Mesenchymal stem cell (in vitro differentiated cells and primary cell): ENCODE results near the gene KRT13.
"Not testable (repeated sequence)": the region's sequence is repeated elsewhere in the genome, so short reads cannot be mapped to it uniquely, and the experiment has no call there.

Experiments
- DNase-seq: peaks from one replicate; pipeline ENCODE4 v3.0.0-alpha.2; 2013
- H2AFZ ChIP-seq: one replicate; pipeline ENCODE4 v1.6.1; 2013; ENCODE audit warnings: low read depth, mild to moderate bottlenecking, control low read depth, inconsistent platforms, low read length, moderate library complexity
- H2AK5ac ChIP-seq: 2 replicates; pipeline ENCODE4 v1.6.1; 2013; ENCODE audit warnings: low read length, moderate library complexity, mild to moderate bottlenecking, inconsistent platforms; ENCODE audit not compliant: severe bottlenecking
- H2BK120ac ChIP-seq: one replicate; pipeline ENCODE4 v1.6.1; 2013; ENCODE audit warnings: low read depth, mild to moderate bottlenecking, inconsistent platforms, low read length, moderate library complexity
- H2BK12ac ChIP-seq, 2 experiments: one replicate each; pipeline ENCODE4 v1.6.1; 2013; ENCODE audit warnings: inconsistent platforms in 2 of 2, low read length in 2 of 2, mild to moderate bottlenecking in 2 of 2, moderate library complexity in 2 of 2, control low read depth in 1 of 2
- H2BK15ac ChIP-seq: one replicate; pipeline ENCODE4 v1.6.1; 2013; ENCODE audit warnings: mild to moderate bottlenecking, low read depth, inconsistent platforms; ENCODE audit not compliant: poor library complexity, severe bottlenecking
- H2BK5ac ChIP-seq: 2 replicates; pipeline ENCODE4 v1.6.1; 2013; ENCODE audit warnings: low read depth, mild to moderate bottlenecking, low read length, control low read depth, inconsistent platforms; ENCODE audit not compliant: poor library complexity, severe bottlenecking
- H3K14ac ChIP-seq, 2 experiments: one replicate each; pipeline ENCODE4 v1.6.1; 2013; ENCODE audit warnings: inconsistent platforms in 2 of 2, low read length in 2 of 2, control low read depth in 1 of 2, mild to moderate bottlenecking in 1 of 2, moderate library complexity in 1 of 2
- H3K18ac ChIP-seq, 2 experiments: one replicate each; pipeline ENCODE4 v1.6.1; 2013; ENCODE audit warnings: inconsistent platforms in 2 of 2, low read length in 2 of 2, control low read depth in 1 of 2, low read depth in 1 of 2, mild to moderate bottlenecking in 1 of 2
- H3K23ac ChIP-seq, 2 experiments: one replicate each; pipeline ENCODE4 v1.6.1; 2013; ENCODE audit warnings: inconsistent platforms in 2 of 2, low read length in 2 of 2, mild to moderate bottlenecking in 2 of 2, moderate library complexity in 2 of 2, control low read depth in 1 of 2
- H3K27ac ChIP-seq: 2 replicates; pipeline ENCODE4 v1.5.1; 2013; ENCODE audit warnings: mild to moderate bottlenecking, moderate library complexity, low read length, control low read depth, inconsistent platforms; ENCODE audit not compliant: poor library complexity, severe bottlenecking
- H3K27me3 ChIP-seq, 2 experiments: 2 replicates each; pipeline versions ENCODE4 v1.6.1 to v1.7.0; 2013; ENCODE audit warnings: low read length in 2 of 2, mild to moderate bottlenecking in 2 of 2, moderate library complexity in 2 of 2, control low read depth in 1 of 2, inconsistent platforms in 1 of 2; ENCODE audit not compliant: control insufficient read depth in 1 of 2, insufficient read depth in 1 of 2
- H3K36me3 ChIP-seq, 2 experiments: 2 replicates each; pipeline versions ENCODE4 v1.6.1 to v1.7.0; 2013; ENCODE audit warnings: low read length in 2 of 2, control low read depth in 1 of 2, inconsistent platforms in 1 of 2, low read depth in 1 of 2, mild to moderate bottlenecking in 1 of 2; ENCODE audit not compliant: insufficient read depth in 2 of 2, control insufficient read depth in 1 of 2
- H3K4ac ChIP-seq, 2 experiments: one replicate each; pipeline ENCODE4 v1.6.1; 2013; ENCODE audit warnings: inconsistent platforms in 2 of 2, low read length in 2 of 2, mild to moderate bottlenecking in 2 of 2, moderate library complexity in 2 of 2, control low read depth in 1 of 2, low read depth in 1 of 2
- H3K4me1 ChIP-seq: 2 replicates; pipeline ENCODE4 v1.6.1; 2013; ENCODE audit warnings: low read depth, low read length, control low read depth; ENCODE audit not compliant: control insufficient read depth, insufficient read depth
- H3K4me2 ChIP-seq: 2 replicates; pipeline ENCODE4 v1.6.1; 2013; ENCODE audit warnings: low read length, mild to moderate bottlenecking, inconsistent platforms; ENCODE audit not compliant: poor library complexity, severe bottlenecking
- H3K4me3 ChIP-seq, 2 experiments: 2 replicates each; pipeline versions ENCODE4 v1.5.1 to v1.7.0; 2013; ENCODE audit warnings: low read length in 2 of 2, mild to moderate bottlenecking in 2 of 2, control low read depth in 1 of 2, low read depth in 1 of 2; ENCODE audit not compliant: insufficient read depth in 1 of 2
- H3K79me1 ChIP-seq: replicated peaks from 2 replicates; pipeline ENCODE4 v1.6.1; 2013; ENCODE audit warnings: mild to moderate bottlenecking, control low read depth, low read length, inconsistent platforms; ENCODE audit not compliant: poor library complexity, severe bottlenecking
- H3K9ac ChIP-seq: 2 replicates; pipeline ENCODE4 v1.7.0; 2013; ENCODE audit warnings: mild to moderate bottlenecking, low read length, moderate library complexity
- H3K9me3 ChIP-seq: 2 replicates; pipeline ENCODE4 v1.7.0; 2013; ENCODE audit warnings: mild to moderate bottlenecking, low read length; ENCODE audit not compliant: control insufficient read depth
- H4K8ac ChIP-seq: one replicate; pipeline ENCODE4 v1.6.1; 2013; ENCODE audit warnings: inconsistent platforms, mild to moderate bottlenecking, low read length, moderate library complexity
- H4K91ac ChIP-seq: one replicate; pipeline ENCODE4 v1.6.1; 2013; ENCODE audit warnings: mild to moderate bottlenecking, low read length, inconsistent platforms
- WGBS: methylation state at CpG from one replicate; pipeline ENCODE4 v1.1.7; 2013; ENCODE audit warnings: mixed read lengths; 5-methylcytosine and 5-hydroxymethylcytosine counted together

KRT13 gene

GRCh38 chr17:41544935-41545334 is 39.5 kb upstream of the KRT13 start:
- no peak overlapping the region for H3K23ac ChIP-seq
- no peak overlapping the region for H2BK15ac ChIP-seq

DNA sequence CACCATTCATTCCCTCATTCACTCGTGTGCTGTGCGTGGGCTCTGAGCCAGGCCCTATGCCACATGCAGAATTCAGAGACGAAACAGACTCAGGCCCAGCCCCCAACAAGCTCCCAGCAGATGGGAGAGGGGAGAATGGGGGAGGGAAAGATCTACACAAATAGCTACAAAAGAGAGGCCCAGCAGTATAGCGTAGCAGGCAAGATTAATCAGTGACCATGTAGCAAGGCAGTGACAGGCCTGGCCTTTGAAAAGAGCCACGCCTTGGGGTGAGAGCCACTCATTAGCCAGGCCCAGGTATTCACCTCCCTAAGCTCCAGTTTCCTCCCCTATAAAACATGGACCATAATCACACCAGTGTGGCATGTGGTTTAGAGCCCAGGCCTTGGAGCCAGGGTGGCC is 39.1 kb upstream of the KRT13 start:
- DNase-seq = no peak
- Histone ChIP-seq H3K4me2 (peak overlapping the region; percentile 4), H3K9me3 (peaks cover 9% of the 10 kb centered on the region), H3K4ac (peak overlapping the region in 1 of 2 experiments; percentile 39), H2BK5ac (no peak overlapping the region), H3K9ac (no peak overlapping the region), H3K79me1 (no peaks in the 10 kb centered on the region), H3K36me3 (no peaks in the 10 kb centered on the region), H4K91ac (peak overlapping the region; percentile 88), H3K4me3 (no peak overlapping the region), H3K18ac (peak overlapping the region in 1 of 2 experiments; percentile 79), H4K8ac (peak overlapping the region; percentile 78), H2AK5ac (peak overlapping the region; percentile 83), H2BK120ac (no peak overlapping the region), H3K27ac (peak overlapping the region; percentile 6), H3K27me3 (no peaks in the 10 kb centered on the region), H2BK12ac (peak overlapping the region; percentile 43 to 88), H2BK15ac (no peak overlapping the region), H2AFZ (peak overlapping the region; percentile 57), H3K23ac (no peak overlapping the region), H3K4me1 (peaks cover 36% of the 10 kb centered on the region), H3K14ac (no peak overlapping the region)
- WGBS = 51% methylated on average over 3 of the region's 5 CpGs

More at GRCh38 chr17:41544935-41545334, 39.5 kb upstream of the KRT13 start:
- Histone ChIP-seq H3K4me3 (no peak overlapping the region), H3K9ac (no peak overlapping the region), H3K18ac (peak overlapping the region in 1 of 2 experiments; percentile 79), H3K4ac (peak overlapping the region in 1 of 2 experiments; percentile 39), H2BK12ac (peak overlapping the region; percentile 5 to 88), H3K9me3 (peaks cover 9% of the 10 kb centered on the region), H3K27me3 (no peaks in the 10 kb centered on the region), H4K91ac (no peak overlapping the region), H4K8ac (peak overlapping the region; percentile 78), H3K4me2 (no peak overlapping the region), H3K14ac (no peak overlapping the region), H3K27ac (peak overlapping the region; percentile 6), H2BK5ac (no peak overlapping the region), H2AK5ac (peak overlapping the region; percentile 83), H3K4me1 (peaks cover 39% of the 10 kb centered on the region), H2AFZ (no peak overlapping the region), H2BK120ac (no peak overlapping the region), H3K79me1 (no peaks in the 10 kb centered on the region), H3K36me3 (no peaks in the 10 kb centered on the region)
- DNase-seq = no peak
- 98% methylated on average over 5 of the region's 5 CpGs for WGBS

- H3K9ac ChIP-seq, H3K4me2 ChIP-seq, H2BK5ac ChIP-seq, H2AFZ ChIP-seq, H3K4me3 ChIP-seq, H4K8ac ChIP-seq, H2AK5ac ChIP-seq, H3K18ac ChIP-seq, H3K36me3 ChIP-seq, H3K27ac ChIP-seq, H2BK15ac ChIP-seq, H3K4ac ChIP-seq, H2BK120ac ChIP-seq, DNase-seq, H3K79me1 ChIP-seq, H4K91ac ChIP-seq, H3K27me3 ChIP-seq, H3K23ac ChIP-seq, H3K9me3 ChIP-seq, H3K14ac ChIP-seq, H2BK12ac ChIP-seq: not testable (repeated sequence)
- WGBS = 89% methylated on average over 9 of the region's 10 CpGs
- peaks cover 40% of the 10 kb centered on the region for H3K4me1 ChIP-seq
Measured at GRCh38 chr17:41542786-41543185, 37.4 kb upstream of the KRT13 start.

DNA sequence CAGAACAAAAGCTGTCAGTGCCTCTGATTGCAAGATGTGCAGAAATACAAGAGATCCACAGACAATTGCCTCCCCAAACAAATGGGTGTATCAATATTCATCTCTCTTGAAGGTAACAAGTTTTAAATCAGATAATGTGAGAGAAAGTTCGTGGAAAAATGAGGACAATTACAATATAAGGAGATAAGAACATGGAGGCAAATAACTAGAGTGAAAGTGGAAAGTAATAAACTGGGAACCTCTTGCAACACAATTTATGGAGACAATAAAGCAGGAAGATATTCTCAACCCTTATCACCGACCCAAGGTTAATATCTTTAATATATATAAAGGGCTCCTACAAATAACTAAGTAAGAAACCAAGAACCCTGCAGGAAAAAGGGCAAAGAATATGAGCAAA is 36.9 kb upstream of the KRT13 start:
- Histone ChIP-seq H3K4me3 (no peak overlapping the region), H2BK120ac (no peak overlapping the region), H3K18ac (no peak overlapping the region), H2AK5ac (no peak overlapping the region), H3K4ac (no peak overlapping the region), H4K8ac (no peak overlapping the region), H3K36me3 (no peaks in the 10 kb centered on the region), H3K27me3 (peaks cover 0 to 7% of the 10 kb centered on the region in 2 experiments), H2AFZ (no peak overlapping the region), H3K14ac (no peak overlapping the region), H2BK5ac (no peak overlapping the region), H3K23ac (no peak overlapping the region), H3K4me2 (no peak overlapping the region), H2BK12ac (no peak overlapping the region), H3K79me1 (no peaks in the 10 kb centered on the region), H3K9me3 (peaks cover 9% of the 10 kb centered on the region), H3K9ac (no peak overlapping the region), H3K27ac (no peak overlapping the region), H4K91ac (no peak overlapping the region), H2BK15ac (no peak overlapping the region), H3K4me1 (peaks cover 37% of the 10 kb centered on the region)
- no peak for DNase-seq
- 25% methylated on average over 1 of the region's 2 CpGs for WGBS
